Heart left ventricle (tissue), 13 donors: Measurements from ENCODE around the gene VCP.

ENCODE experiments used
- CTCF ChIP-seq, 12 donors: fragments of 200-600 bp; sonication (generic) in 4 of 12; IDR thresholded peaks; one replicate each; pipeline versions ENCODE4 v1.5.0 to v1.8.0; 2018 to 2022; ENCODE audit warnings: antibody characterized with exemption in 12 of 12, mild to moderate bottlenecking in 5 of 12
- POLR2A ChIP-seq, 2 donors: fragments of 450-650 bp; IDR thresholded peaks; one replicate each; pipeline ENCODE4 v1.6.1; 2017; ENCODE audit warnings: antibody characterized with exemption in 2 of 2, mild to moderate bottlenecking in 2 of 2, moderate library complexity in 2 of 2
- donor health status: ischemic (EF 13 %, LVEDD 7.1; RV severe dilation, severe dysfunction).
- donor health status: DM: no; HTN: yes; CAD: no.
- donor health status: DM: no; HTN: no; CAD: no.
- donor health status: ischemic (EF 25% LVEDD 6.9; RV normal size, moderate dysfunction).
- donor health status: ischemic (EF 25% LVEDD 5.7; RV mildly dilated, moderate dysfunction).
- donor health status: ischemic (EF 35%, LVEDD 5.7; RV mildly dilated, moderate dysfunction).
- donor health status: nonischemic (EF 11% LVEDD 7.7; RV severe dilation, severe dysfunction).
- donor health status: DM: yes; HTN: yes; CAD: no.
- donor health status: PGD.
- donor health status: ischemic (EF 29% LVEDD 5.4; RV normal size, mild dysfunction).
- donor health status: nonischemic (EF 23%, LVEDD 6.1; RV moderate dilation, normal function).

- TF ChIP-seq CTCF (IDR thresholded peaks at IDR 0.05) (no peak), POLR2A (IDR thresholded peaks at IDR 0.05) (no peak)
These were observed 39.3 kb downstream of the VCP start for GRCh38 chr9:35033101-35033500.
